ENCODE data around the gene REEP1.

The REEP1 gene

GRCh38 chr2:86172610-86173009, 164.8 kb downstream of the REEP1 start:
- TF ChIP-seq YY1 (IDR thresholded peaks at IDR 0.05; ENCODE audit: low read depth) (no peak), TAF1 (IDR thresholded peaks at IDR 0.05; ENCODE audit: low read depth) (no peak), CEBPB (IDR thresholded peaks at IDR 0.05) (no peak), NFIC (IDR thresholded peaks at IDR 0.05) (no peak)
- TF ChIP-seq, protein P1, sequence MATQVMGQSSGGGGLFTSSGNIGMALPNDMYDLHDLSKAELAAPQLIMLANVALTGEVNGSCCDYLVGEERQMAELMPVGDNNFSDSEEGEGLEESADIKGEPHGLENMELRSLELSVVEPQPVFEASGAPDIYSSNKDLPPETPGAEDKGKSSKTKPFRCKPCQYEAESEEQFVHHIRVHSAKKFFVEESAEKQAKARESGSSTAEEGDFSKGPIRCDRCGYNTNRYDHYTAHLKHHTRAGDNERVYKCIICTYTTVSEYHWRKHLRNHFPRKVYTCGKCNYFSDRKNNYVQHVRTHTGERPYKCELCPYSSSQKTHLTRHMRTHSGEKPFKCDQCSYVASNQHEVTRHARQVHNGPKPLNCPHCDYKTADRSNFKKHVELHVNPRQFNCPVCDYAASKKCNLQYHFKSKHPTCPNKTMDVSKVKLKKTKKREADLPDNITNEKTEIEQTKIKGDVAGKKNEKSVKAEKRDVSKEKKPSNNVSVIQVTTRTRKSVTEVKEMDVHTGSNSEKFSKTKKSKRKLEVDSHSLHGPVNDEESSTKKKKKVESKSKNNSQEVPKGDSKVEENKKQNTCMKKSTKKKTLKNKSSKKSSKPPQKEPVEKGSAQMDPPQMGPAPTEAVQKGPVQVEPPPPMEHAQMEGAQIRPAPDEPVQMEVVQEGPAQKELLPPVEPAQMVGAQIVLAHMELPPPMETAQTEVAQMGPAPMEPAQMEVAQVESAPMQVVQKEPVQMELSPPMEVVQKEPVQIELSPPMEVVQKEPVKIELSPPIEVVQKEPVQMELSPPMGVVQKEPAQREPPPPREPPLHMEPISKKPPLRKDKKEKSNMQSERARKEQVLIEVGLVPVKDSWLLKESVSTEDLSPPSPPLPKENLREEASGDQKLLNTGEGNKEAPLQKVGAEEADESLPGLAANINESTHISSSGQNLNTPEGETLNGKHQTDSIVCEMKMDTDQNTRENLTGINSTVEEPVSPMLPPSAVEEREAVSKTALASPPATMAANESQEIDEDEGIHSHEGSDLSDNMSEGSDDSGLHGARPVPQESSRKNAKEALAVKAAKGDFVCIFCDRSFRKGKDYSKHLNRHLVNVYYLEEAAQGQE (IDR thresholded peaks at IDR 0.05; ENCODE audit: low read depth): no peak

GRCh38 chr2:86171295-86171694, 166.1 kb downstream of the REEP1 start:
- TF ChIP-seq MAX (IDR thresholded peaks at IDR 0.05) (no peak), CEBPB (IDR thresholded peaks at IDR 0.05) (no peak), RAD21 (IDR thresholded peaks at IDR 0.05; ENCODE audit: low read depth) (no peak), EP300 (IDR thresholded peaks at IDR 0.05; ENCODE audit: borderline replicate concordance) (no peak), TCF12 (IDR thresholded peaks at IDR 0.05; ENCODE audit: low read depth) (no peak), YY1 (IDR thresholded peaks at IDR 0.05; ENCODE audit: low read depth) (no peak), TAF1 (IDR thresholded peaks at IDR 0.05; ENCODE audit: low read depth) (no peak), CREB1 (IDR thresholded peaks at IDR 0.05; ENCODE audit: low read depth) (no peak), EGR1 (IDR thresholded peaks at IDR 0.05) (no peak), FOXM1 (IDR thresholded peaks at IDR 0.05; ENCODE audit: borderline replicate concordance, low read depth) (no peak), NFIC (IDR thresholded peaks at IDR 0.05) (no peak), ZBTB7A (IDR thresholded peaks at IDR 0.05; ENCODE audit: low read depth) (no peak), TEAD4 (IDR thresholded peaks at IDR 0.05) (no peak)

- TF ChIP-seq CEBPB (IDR thresholded peaks at IDR 0.05): no peak
- no peak for TF ChIP-seq CREB1 (IDR thresholded peaks at IDR 0.05; ENCODE audit: low read depth)
- TF ChIP-seq MAX (IDR thresholded peaks at IDR 0.05): no peak
- TF ChIP-seq, protein P1 (IDR thresholded peaks at IDR 0.05; ENCODE audit: low read depth): no peak
- TF ChIP-seq, protein P2, sequence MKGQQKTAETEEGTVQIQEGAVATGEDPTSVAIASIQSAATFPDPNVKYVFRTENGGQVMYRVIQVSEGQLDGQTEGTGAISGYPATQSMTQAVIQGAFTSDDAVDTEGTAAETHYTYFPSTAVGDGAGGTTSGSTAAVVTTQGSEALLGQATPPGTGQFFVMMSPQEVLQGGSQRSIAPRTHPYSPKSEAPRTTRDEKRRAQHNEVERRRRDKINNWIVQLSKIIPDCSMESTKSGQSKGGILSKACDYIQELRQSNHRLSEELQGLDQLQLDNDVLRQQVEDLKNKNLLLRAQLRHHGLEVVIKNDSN (IDR thresholded peaks at IDR 0.05): no peak
- no peak for TF ChIP-seq TEAD4 (IDR thresholded peaks at IDR 0.05)
- no peak for TF ChIP-seq EGR1 (IDR thresholded peaks at IDR 0.05)
- TF ChIP-seq EP300 (IDR thresholded peaks at IDR 0.05; ENCODE audit: borderline replicate concordance): no peak
- TF ChIP-seq TAF1 (IDR thresholded peaks at IDR 0.05; ENCODE audit: low read depth): no peak
- no peak for TF ChIP-seq NFIC (IDR thresholded peaks at IDR 0.05)
- no peak for TF ChIP-seq RAD21 (IDR thresholded peaks at IDR 0.05; ENCODE audit: low read depth)
- no peak for TF ChIP-seq FOXM1 (IDR thresholded peaks at IDR 0.05; ENCODE audit: borderline replicate concordance, low read depth)
Observed at GRCh38 chr2:86170449-86170848, 167.0 kb downstream of the REEP1 start.
